SH-SY5Y (cell line): ENCODE results near the gene SLC25A38.

Experiments
- GATA2 ChIP-seq: IDR thresholded peaks from 2 replicates; pipeline ENCODE4 v1.6.1; 2011; ENCODE audit warnings: mild to moderate bottlenecking, low read depth, low read length
- GATA3 ChIP-seq: IDR thresholded peaks from 2 replicates; pipeline ENCODE4 v1.6.1; 2011; ENCODE audit warnings: low read depth, mild to moderate bottlenecking, low read length, moderate library complexity

GRCh38 chr3:39346785-39347585, 36.2 kb upstream of the SLC25A38 start:
- TF ChIP-seq GATA2 (no peak), GATA3 (no peak)
